ENCODE results near the gene XIAP.
A peak's percentile ranks its signal among the peaks of the same experiment; 100 is the strongest.
"Not testable (repeated sequence)": the region's sequence is repeated elsewhere in the genome, so short reads cannot be mapped to it uniquely, and the experiment has no call there.

XIAP gene

GRCh38 chrX:123859846-123860838 is at the start of gene XIAP:
TSS of gene XIAP (plus strand) at chrX:123860053. CDS start at chrX:123885663, 25,610 bp downstream.
- peak; percentile 1 to 35 (median 19) for DNase-seq (ENCODE audit: low read depth in 3 of 3, low spot score in 1 of 3)

- no peak for DNase-seq (ENCODE audit: low read depth in 3 of 3, low spot score in 1 of 3)
Measured at GRCh38 chrX:123814343-123814742, 45.5 kb upstream of the XIAP start.

GRCh38 chrX:123814934-123815394 is 44.9 kb upstream of the XIAP start:
- not testable (repeated sequence) for DNase-seq (ENCODE audit: low read depth in 3 of 3, low spot score in 1 of 3)

- no peak for DNase-seq (ENCODE audit: low read depth in 3 of 3, low spot score in 1 of 3)
Measured at GRCh38 chrX:123817288-123817894, 42.5 kb upstream of the XIAP start.

GRCh38 chrX:123818243-123818642 is 41.6 kb upstream of the XIAP start:
- no peak for DNase-seq (ENCODE audit: low read depth in 3 of 3, low spot score in 1 of 3)

- no peak for DNase-seq (ENCODE audit: low read depth in 3 of 3, low spot score in 1 of 3)
Measured at GRCh38 chrX:123822965-123823364, 36.9 kb upstream of the XIAP start.

- no peak for DNase-seq (ENCODE audit: low read depth in 3 of 3, low spot score in 1 of 3)
Measured at GRCh38 chrX:123830309-123830708, 29.5 kb upstream of the XIAP start.

GRCh38 chrX:123833387-123833786 is 26.5 kb upstream of the XIAP start:
- peak; percentile 11 to 37 (median 33) for DNase-seq (ENCODE audit: low read depth in 3 of 3, low spot score in 1 of 3)

GRCh38 chrX:123834116-123834515 is 25.7 kb upstream of the XIAP start:
- no peak for DNase-seq (ENCODE audit: low read depth in 3 of 3, low spot score in 1 of 3)

GRCh38 chrX:123835661-123836371 is 24.0 kb upstream of the XIAP start:
- peak in 1 of 3 donors; percentile 3 for DNase-seq (ENCODE audit: low read depth in 3 of 3, low spot score in 1 of 3)

GRCh38 chrX:123845129-123845528 is 14.7 kb upstream of the XIAP start:
- not testable (repeated sequence) for DNase-seq (ENCODE audit: low read depth in 3 of 3, low spot score in 1 of 3)

GRCh38 chrX:123846577-123847038 is 13.2 kb upstream of the XIAP start:
- no peak for DNase-seq (ENCODE audit: low read depth in 3 of 3, low spot score in 1 of 3)

GRCh38 chrX:123847056-123847455 is 12.8 kb upstream of the XIAP start:
- no peak for DNase-seq (ENCODE audit: low read depth in 3 of 3, low spot score in 1 of 3)

- no peak for DNase-seq (ENCODE audit: low read depth in 3 of 3, low spot score in 1 of 3)
Measured at GRCh38 chrX:123849096-123849495, 10.8 kb upstream of the XIAP start.

- DNase-seq (ENCODE audit: low read depth in 3 of 3, low spot score in 1 of 3) = not testable (repeated sequence)
Measured at GRCh38 chrX:123849906-123850305, 9.9 kb upstream of the XIAP start.

GRCh38 chrX:123851079-123851478 is 8.8 kb upstream of the XIAP start:
- no peak for DNase-seq (ENCODE audit: low read depth in 3 of 3, low spot score in 1 of 3)

- DNase-seq (ENCODE audit: low read depth in 3 of 3, low spot score in 1 of 3) = no peak
Measured at GRCh38 chrX:123854329-123854728, 5.5 kb upstream of the XIAP start.

GRCh38 chrX:123859409-123859845 is 426 bp upstream of the XIAP start:
- DNase-seq (ENCODE audit: low read depth in 3 of 3, low spot score in 1 of 3) = peak; percentile 2 to 33 (median 27)

GRCh38 chrX:123860983-123861382 is 1.1 kb downstream of the XIAP start:
- no peak for DNase-seq (ENCODE audit: low read depth in 3 of 3, low spot score in 1 of 3)

GRCh38 chrX:123869488-123869887 is 9.6 kb downstream of the XIAP start:
- no peak for DNase-seq (ENCODE audit: low read depth in 3 of 3, low spot score in 1 of 3)

GRCh38 chrX:123871309-123871708 is 11.5 kb downstream of the XIAP start:
- DNase-seq (ENCODE audit: low read depth in 3 of 3, low spot score in 1 of 3) = no peak
